Bone marrow (tissue), 2 donors: ENCODE data around the gene NAMPT.
"Not testable (repeated sequence)": the region's sequence is repeated elsewhere in the genome, so short reads cannot be mapped to it uniquely, and the experiment has no call there.

Experiments used
- DNase-seq, 2 donors: peaks; one replicate each; lab custom pipeline; 2025; lab: John Stamatoyannopoulos, UW

Gene NAMPT

DNA sequence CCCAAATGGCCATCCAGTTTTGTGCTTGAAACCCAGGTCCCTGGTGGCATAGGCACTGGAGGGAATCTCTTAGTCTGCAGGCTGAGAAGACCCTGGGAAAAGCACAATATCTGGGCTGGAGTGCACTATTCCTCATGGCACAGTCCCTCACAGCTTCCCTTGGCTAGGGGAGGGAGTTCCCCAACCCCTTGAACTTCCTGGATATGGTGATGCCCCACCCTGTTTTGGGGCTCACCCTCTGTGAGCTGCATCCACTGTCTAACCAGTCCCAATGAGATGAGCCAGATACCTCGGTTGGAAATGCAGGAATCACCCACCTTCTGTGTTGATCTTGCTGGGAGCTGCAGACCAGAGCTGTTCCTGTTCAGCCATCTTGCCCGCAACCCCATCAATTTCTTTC is 19.8 kb upstream of the NAMPT start:
- no peak for DNase-seq

GRCh38 chr7:106298631-106299030 is 13.8 kb upstream of the NAMPT start:
- DNase-seq: not testable (repeated sequence)

DNA sequence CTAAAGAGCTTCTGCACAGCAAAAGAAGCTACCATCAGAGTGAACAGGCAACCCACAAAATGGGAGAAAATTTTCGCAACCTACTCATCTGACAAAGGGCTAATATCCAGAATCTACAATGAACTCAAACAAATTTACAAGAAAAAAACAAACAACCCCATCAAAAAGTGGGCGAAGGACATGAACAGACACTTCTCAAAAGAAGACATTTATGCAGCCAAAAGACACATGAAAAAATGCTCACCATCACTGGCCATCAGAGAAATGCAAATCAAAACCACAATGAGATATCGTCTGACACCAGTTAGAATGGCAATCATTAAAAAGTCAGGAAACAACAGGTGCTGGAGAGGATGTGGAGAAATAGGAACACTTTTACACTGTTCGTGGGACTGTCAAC is 13.4 kb upstream of the NAMPT start:
- DNase-seq: not testable (repeated sequence)

- no peak for DNase-seq
These were observed 9.6 kb upstream of the NAMPT start for GRCh38 chr7:106294334-106294733.

DNA sequence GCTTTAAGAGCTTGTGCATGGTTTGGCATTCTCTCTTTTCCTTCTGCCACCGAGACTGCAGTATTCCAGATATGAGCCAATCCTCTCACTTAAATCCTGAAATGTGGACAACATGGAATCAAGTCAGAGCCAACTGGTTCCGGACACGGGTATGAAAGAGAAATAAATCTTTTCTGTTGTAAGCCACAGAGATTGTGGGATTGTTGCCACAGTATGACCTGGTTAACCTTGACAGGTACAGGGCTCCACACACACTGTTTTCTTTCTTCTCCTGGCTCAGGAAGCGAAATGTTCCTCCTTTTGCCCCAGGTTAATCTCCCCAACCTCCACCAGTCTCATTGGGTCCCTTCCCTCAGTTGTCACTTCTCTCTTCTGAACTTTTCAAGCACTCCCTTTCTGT is 6.5 kb upstream of the NAMPT start:
- no peak for DNase-seq

DNA sequence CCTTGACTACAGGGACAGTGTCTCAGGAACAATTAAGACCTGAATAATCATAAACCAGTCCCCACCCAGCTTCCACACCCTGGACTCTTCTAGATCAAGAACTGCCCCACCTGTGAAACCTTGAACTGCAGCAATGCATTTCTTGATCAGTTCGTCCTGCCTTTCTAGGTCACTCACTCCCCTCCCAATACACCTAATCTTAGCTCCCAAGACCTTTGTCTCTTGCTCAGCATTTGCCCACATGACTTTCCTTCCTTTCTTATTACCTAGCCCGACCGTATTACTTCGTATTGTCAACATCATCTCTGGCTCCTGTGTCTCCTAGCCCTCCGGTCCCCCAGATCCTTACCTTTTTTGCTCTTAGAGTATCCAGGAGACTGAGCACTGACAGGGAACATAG is 5.5 kb upstream of the NAMPT start:
- DNase-seq: no peak

GRCh38 chr7:106289848-106290247 is 5.1 kb upstream of the NAMPT start:
- DNase-seq: no peak

DNA sequence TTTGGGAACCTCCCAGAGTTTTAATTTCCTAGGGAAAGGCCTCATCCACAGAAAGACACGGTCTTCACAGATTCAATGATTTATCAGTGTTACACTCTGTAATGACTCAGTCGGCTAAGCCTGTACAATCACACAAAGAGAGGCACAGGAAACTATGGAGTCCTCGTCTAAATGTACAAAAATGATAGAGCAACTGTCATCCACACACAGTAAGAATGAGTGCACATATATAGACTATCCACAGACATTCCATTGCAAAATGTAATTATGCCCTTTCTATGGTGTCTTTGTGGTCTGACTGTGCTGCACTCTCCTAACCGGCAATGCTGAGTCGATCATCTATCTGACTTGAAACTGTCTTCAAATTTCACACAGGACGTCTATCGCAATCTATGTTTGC is 3.5 kb upstream of the NAMPT start:
- DNase-seq: no peak

DNA sequence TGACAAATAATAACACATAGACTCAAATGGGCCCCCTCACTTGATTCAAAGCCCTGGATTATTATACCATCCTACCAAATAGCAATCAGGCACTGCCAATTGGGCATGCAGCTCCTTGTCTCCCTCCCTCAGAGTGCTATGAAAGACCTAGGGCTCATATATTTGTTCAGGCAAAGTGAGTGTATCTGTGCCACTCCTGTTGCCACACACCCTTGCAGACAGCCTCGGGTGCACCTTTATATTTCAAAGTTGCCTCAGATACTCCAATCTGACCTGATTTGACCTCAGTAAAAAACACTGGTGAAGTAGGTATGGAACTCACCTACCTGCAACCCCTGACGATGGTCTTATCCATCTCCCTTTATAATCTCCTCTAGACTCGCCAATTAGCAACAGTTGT is 3.0 kb upstream of the NAMPT start:
- DNase-seq: no peak

GRCh38 chr7:106285855-106286492 is 1.2 kb upstream of the NAMPT start:
- DNase-seq: no peak

DNA sequence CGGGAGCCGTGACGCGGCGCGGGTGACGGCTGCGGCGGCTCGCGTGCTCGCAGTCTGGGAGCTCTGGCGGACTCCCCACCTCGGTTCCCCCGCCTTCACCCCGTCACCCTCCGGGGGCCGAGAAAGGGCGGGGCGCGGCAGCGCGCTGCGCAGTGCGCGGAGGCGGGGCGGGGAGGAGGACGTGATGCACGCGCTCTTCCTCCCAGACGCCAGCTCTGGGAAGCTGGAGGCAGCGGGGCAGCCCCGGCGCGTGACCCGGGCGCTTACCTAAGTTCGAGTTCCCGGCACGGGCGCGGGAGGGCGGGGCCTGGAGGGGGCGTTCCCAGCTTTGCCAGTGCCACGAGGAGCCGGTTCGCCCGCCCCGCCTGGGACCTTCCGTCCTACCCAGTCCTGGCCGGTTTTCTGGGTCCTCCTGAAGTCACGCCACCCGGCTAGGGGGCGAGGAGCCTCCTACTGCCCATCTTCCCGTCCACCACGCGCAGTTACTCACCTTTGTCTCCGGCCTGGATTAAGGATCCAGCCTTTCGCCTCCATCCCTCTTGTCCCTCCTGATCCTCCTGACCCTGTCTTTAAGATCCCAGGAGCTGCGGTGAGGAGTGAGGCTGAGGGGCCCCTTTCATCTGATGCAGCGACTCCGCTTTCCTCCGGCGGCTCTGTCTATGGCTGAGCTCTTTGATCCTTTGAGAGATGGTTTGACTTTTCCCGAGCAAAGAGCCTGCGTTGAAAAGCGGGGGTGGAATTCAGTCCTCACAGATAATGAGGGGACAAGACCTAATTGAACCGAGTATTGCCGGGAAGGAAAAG is 470 bp upstream of the NAMPT start:
- peak; percentile 87 to 100 for DNase-seq

- peak in 1 of 2 donors; percentile 93 for DNase-seq
These were observed 711 bp downstream of the NAMPT start for GRCh38 chr7:106283831-106284713.

- DNase-seq: no peak
These were observed 1.3 kb downstream of the NAMPT start for GRCh38 chr7:106283501-106283830.

DNA sequence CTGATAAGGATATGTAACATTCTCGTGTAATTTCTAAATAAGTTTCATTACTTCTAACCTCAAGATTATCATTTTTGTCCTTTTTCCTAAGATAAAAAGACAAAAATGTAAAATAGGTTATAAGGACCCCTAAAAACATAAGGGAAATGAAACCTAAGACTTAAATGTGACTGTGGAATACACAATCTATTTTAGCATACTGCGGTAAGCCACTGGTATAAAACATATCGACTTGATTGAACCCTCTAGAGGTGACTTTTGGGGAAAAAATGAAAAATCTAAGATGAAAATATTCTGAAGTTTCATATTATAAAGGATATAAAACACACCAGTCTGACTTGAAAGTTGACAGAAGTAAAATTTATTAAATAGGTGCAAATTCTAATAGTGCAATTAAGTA is 1.9 kb downstream of the NAMPT start:
- no peak for DNase-seq

GRCh38 chr7:106282390-106282789 is 2.4 kb downstream of the NAMPT start:
- DNase-seq: no peak

DNA sequence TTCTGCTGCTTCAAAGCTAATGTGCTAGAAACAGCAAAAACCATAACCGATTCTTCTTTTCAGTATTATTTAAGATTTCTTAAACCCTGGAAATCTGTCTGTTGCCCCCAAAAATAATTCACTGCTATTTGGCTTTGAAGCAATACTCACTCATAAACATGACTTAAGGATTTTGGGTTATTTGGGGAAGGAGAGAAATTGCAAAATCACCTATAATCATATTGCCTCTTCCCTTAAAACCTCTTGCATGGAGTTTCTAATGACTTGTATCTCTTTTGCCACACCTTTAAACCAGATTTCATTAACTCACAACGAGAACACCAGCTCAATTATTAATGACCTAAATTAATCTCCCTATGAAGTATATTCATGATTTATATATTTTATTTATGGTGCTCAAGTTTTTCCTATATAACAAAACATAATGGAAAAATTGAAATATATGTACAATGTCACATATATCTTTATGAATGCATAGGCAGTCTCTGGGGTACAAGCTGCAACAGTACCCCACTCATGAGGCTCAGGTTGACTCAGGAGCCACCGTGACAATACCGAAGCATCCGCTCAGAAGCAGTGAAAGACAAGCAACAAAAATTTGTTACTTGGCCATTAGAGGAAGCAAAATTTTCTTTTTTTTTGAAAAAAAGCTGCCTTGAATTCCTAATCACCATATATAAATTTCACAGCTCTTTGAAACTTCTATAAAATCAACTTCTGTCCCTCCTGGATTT is 3.0 kb downstream of the NAMPT start:
- DNase-seq: no peak

DNA sequence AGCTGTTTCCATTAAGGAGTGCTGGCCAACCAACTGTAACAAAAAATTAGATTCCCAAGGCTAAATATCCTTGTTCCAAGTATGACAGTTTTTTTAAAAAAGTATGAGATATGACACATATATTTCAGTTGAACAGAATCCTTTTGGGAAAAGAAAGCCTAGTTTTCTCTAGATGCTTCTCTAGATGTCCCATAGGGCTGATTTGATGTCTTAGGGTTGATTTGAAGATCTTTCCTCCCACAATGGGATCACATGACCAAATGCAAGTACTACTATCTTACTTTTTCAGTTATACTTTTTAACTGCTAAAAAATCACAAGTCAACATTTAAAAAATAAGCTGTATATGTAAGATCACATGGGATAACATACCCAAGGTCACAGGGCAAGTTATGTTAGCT is 3.7 kb downstream of the NAMPT start:
- no peak for DNase-seq

- no peak for DNase-seq
These were observed 5.2 kb downstream of the NAMPT start for GRCh38 chr7:106279425-106280197.

DNA sequence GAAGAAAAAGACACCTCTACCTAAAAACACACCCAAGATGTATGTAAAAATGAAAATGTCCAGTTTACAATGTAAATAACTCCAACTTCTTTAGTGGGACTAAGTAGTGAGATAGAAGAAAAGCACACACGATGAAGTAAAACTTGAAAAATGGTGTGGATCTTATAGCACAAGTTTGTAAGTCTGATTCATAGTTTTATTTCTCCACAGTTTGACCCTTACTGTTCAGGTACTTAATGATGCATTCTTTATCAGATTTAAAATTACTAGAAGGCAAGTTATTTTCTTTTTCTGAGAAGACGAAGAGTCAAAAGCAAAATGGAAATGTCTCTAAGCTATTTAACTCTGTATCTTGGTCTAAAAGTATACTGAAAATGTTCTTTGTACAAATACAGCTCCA is 6.1 kb downstream of the NAMPT start:
- DNase-seq: no peak

DNA sequence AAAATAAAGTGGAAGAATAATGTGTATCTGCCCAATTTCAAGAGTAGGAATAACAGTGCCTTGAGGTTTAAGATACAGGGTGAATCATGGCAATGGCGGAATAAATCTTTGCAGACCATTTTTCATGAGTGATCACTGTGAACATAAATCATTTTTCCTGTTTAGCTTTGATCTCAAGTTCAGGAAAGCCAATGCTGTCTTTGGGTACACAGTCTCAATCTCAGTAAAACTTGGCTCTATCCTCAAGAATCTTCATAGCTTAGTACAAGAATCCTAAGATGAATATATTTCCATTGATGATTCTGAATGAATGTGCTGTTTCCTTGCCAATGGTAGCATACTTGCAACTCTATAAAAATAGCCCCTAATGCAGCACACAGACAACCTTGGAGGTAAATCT is 6.8 kb downstream of the NAMPT start:
- no peak for DNase-seq

- DNase-seq: no peak
These were observed 8.3 kb downstream of the NAMPT start for GRCh38 chr7:106276513-106276912.
